NCI-H1694 treated with DMSO at 0.1 percent for 48 hours (cell line): ENCODE measurements around the gene RABL6.
A peak's percentile ranks its signal among the peaks of the same experiment; 100 is the strongest.
"Not testable (repeated sequence)": the region's sequence is repeated elsewhere in the genome, so short reads cannot be mapped to it uniquely, and the experiment has no call there.

Experiments used
- DNase-seq: peaks from one replicate; lab custom pipeline; 2025; lab: John Stamatoyannopoulos, UW

RABL6 gene

GRCh38 chr9:136795000-136795348, 12.8 kb upstream of the RABL6 start:
- DNase-seq: no peak

GRCh38 chr9:136796238-136796774, 11.4 kb upstream of the RABL6 start, which contains the start of gene CCDC183:
Gene CCDC183 (plus strand): TSS chr9:136796338. CDS start chr9:136796398, 60 bp downstream.
- DNase-seq: no peak

- not testable (repeated sequence) for DNase-seq
Observed at GRCh38 chr9:136796775-136797347, 10.9 kb upstream of the RABL6 start.

DNA sequence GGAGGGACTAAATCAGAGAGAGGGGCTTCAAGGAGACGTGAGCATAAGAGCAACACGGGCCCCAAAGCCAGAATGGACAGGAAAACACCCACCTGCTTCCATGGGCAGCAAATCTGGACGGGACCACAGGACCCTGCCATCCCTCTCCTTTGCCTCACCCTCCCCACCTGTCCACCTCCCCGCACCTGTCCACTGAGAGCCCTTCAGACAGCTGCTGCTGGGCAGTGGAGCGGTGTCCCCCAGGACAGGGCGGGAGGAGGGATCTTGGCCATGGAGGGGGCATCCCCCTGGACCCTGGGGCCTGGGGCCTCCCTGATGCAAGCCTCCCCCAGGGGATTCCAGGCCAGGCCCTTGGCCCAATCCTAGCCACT, 9.1 kb upstream of the RABL6 start:
- no peak for DNase-seq

- DNase-seq: no peak
Observed at GRCh38 chr9:136799079-136799853, 8.5 kb upstream of the RABL6 start.

DNA sequence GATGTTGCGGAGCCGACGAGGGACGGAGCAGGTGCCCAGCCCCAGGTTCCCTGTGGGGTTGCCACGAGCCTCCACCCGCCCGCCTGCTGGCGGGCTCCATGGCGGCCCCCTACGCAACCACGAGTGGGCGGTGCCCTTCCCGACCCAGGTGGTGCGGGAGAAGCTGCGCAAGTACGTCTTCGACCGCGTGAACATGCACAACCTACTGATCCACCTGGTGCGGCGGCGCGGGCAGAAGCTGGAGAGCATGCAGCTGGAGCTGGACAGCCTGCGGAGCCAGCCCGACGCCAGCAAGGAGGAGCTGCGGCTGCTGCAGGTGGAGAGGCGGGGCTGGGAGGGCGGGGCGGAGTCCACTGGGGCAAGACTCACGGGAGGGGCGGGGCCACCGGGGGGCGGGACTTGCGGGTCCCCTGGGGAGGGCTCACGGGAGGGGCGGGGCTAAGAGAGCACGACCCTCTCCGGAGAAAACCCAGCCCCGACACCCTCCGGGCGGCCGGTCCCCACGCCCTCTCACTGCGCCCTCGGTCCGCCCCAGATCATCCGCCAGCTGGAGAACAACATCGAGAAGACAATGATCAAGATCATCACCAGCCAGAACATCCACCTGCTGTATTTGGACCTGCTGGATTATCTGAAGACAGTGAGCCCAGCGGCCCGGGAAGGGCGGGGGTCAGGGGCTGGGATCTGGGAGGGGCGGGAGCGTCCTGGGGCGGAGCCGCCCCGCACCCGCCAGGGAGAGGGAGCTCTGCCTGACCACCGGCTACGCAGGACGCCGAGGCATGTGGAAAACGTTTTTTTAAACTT, 7.7 kb upstream of the RABL6 start:
- DNase-seq: peak; percentile 44

DNA sequence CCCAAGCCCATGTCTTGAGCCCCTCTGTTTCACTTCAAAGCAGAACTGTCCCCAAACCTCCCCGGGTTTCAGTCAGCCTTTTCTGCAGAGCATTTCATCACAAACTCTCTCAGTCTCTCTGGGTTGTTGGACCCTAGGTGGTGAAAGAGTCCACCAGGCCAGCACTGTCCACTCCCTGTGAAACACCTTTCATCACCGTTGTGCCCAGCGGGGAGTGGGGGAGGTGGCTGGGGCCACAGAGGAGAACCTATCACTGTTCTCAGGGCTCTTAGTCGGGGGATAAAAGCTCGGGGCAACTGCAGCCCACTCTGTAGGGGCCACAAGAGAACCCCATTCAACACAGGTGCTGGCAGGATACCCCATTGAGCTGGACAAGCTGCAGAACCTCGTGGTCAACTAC, 5.4 kb upstream of the RABL6 start:
- DNase-seq: no peak

DNA sequence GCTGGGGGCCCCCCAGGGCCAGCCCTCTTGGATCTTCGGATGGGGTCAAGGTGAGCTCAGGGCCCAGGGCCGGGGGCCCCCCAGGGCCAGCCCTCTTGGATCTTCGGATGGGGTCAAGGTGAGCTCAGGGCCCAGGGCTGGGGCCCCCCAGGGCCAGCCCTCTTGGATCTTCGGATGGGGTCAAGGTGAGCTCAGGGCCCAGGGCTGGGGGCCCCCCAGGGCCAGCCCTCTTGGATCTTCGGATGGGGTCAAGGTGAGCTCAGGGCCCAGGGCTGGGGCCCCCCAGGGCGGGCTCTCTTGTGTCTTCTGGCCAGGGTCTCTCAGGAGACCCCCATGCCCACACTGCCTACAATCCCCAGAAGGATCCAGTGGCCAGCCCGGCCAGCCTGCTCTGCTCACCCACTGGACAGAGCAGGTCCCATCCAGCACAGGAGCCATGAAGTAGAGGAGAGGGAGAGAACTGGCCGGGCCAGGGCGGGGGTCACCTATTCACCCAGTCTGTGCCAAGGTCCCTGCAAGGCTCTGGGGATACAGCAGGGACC, 4.7 kb upstream of the RABL6 start:
- DNase-seq: not testable (repeated sequence)

GRCh38 chr9:136803551-136804508, 3.9 kb upstream of the RABL6 start:
- DNase-seq: peak; percentile 2

DNA sequence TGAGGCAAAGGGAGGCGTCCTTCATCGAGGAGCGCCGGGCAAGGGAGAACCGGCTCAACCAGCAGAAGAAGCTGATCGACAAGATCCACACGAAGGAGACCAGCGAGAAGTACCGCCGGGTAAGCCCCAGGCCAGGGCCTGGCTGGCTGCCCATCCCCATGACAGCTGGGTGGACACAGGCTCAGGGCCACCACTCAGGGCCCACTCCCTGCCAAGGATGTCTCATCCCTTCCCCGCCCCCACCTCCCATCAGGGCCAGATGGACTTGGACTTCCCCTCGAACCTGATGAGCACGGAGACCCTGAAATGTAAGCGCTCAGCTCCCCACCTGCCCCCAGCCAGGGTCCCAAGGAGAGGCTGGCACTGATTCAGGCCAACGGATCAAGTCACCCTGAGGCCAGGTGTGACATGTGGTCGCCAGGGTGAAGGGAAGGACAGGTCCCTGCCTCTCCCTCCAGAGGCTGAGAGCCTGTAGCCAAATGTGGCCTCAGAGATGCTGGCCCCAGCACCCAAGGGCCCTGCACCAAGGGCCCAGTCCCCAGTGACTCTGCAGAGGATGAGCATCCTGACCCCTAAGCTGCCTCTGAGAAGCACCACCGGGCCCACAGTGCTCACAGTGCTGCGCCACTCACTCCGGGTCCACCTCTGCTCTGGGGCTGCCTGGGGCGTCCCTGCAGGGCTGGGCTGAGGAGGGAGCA, 3.1 kb upstream of the RABL6 start:
- no peak for DNase-seq

DNA sequence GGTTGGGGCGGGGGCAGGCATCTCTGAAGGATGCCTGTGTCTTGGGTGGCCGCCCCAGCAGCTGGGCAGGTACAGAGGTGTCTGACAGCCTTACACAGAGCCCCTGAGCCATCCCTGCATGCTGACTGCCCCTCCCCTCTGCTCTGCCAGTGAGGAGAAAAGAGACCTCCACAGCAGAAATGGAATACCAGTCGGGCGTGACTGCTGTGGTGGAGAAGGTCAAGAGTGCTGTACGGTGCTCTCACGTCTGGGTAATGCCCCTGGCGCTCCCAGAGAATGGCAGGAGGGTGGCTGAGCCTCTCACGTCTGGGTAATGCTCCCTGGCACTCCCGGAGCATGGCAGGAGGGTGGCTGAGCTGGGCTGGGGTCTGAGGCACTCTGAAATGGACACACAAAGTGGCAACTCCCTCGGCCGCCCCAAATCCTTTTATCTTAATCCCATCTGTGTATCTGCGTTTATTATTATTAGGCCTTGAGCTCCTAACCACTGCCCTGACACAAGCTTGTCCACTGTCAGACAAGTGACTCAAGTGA, 2.5 kb upstream of the RABL6 start:
- no peak for DNase-seq

DNA sequence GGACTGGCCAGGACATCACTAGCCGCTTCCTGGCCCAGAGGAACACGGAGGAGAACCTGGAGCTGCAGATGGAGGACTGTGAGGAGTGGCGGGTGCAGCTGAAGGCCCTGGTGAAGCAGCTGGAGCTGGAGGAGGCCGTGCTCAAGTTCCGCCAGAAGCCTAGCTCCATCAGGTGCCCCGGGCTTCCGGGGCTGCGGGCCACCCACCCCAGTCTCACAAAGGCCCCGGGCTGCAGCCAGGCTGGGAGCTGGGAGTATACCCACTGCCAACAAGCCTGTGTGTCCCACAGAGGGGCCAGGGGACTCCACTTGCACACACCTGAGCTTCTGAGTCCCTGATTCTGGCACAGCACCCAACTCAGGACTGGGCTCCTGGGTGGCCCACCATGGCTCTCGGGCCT, 1.7 kb upstream of the RABL6 start:
- no peak for DNase-seq

- no peak for DNase-seq
Observed at GRCh38 chr9:136806631-136807201, 1.0 kb upstream of the RABL6 start.

- no peak for DNase-seq
Observed at GRCh38 chr9:136808075-136808805, 492 bp downstream of the RABL6 start.

DNA sequence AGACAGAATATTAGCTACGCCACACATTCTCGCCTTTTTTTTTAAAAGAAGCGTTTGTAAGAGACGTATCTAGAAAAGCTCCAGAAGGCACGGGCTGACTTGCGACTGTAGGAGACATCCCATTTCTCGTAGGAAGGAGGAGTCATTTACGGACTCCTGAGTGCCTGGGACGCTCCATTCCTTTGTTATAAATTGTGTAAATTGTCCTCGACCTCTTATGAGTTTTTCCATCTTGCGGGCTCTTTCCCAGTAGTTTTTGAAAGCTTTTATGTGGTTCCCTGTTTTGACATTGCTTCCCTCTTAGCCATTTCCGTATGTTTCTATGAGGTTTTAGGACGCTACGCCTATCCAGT, 1.0 kb downstream of the RABL6 start:
- peak; percentile 4 for DNase-seq

DNA sequence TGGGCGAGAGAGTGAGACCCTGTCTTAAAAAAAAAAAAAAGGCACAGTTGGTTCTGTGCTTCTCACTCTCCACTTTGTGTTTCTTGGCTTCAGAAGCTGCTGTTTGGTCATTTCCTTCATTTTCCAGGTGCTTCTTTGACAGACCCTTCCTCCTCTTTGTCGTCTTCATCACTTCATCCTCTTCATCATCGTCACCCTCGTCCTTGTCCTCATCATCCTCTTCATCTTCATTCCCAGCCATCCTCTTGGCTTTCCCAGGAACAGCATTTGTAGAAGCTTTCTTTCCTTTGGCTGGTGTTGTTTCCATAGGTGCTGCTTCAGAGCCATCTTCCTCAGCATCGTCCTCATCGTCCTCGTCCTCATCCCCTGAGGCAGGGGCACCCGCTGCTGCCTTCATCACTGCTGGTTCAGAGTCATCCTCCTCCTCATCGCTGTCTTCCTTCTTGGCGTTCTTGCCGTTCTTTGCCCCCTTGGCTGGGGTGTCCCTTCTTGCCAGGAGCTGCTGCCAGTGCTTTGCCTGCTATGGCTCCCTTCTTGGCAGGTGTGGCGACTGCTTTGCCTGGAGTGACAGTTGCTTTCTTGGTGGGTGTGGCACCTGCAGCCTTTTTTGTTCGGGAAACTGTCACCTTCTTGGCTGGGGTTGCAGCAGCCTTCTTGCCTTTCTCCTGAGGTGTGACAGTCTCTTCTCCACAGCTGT, 7.1 kb downstream of the RABL6 start:
- no peak for DNase-seq

GRCh38 chr9:136815422-136815782, 7.7 kb downstream of the RABL6 start:
- no peak for DNase-seq

- DNase-seq: no peak
Observed at GRCh38 chr9:136820971-136821825, 13.4 kb downstream of the RABL6 start.
